Effector memory CD8-positive, alpha-beta T cell (primary cell): ENCODE measurements around the gene USP28.
"Not testable (repeated sequence)": the region's sequence is repeated elsewhere in the genome, so short reads cannot be mapped to it uniquely, and the experiment has no call there.

Source experiments
- ATAC-seq: fragments of 150-1000 bp; cut with Tn5 transposase; replicated peaks from 2 replicates; pipeline ENCODE4 v1.10.0; 2021; ENCODE audit warnings: mild to moderate bottlenecking, moderate library complexity
- DNase-seq, 3 experiments: peaks; one replicate each; pipeline ENCODE4 v3.0.0; 2021
- H3K27ac Mint-ChIP-seq, 2 donors: one replicate each; pipeline ENCODE4 v1.8.0; 2022; ENCODE audit warnings: mild to moderate bottlenecking in 2 of 2, mixed read lengths in 2 of 2, moderate library complexity in 2 of 2
- H3K27me3 Mint-ChIP-seq, 2 donors: one replicate each; pipeline ENCODE4 v1.8.0; 2022; ENCODE audit warnings: mixed read lengths in 2 of 2
- H3K36me3 Mint-ChIP-seq: one replicate; pipeline ENCODE4 v1.8.0; 2022; ENCODE audit warnings: mild to moderate bottlenecking, moderate library complexity, mixed read lengths; ENCODE audit not compliant: insufficient read depth
- H3K4me1 Mint-ChIP-seq, 2 donors: one replicate each; pipeline ENCODE4 v1.8.0; 2022; ENCODE audit warnings: low read depth in 2 of 2, mixed read lengths in 2 of 2
- H3K4me3 Mint-ChIP-seq, 2 donors: one replicate each; pipeline ENCODE4 v1.8.0; 2022; ENCODE audit warnings: mild to moderate bottlenecking in 2 of 2, mixed read lengths in 2 of 2, moderate library complexity in 2 of 2
- H3K9me3 Mint-ChIP-seq, 2 donors: one replicate each; pipeline ENCODE4 v1.8.0; 2022; ENCODE audit warnings: mixed read lengths in 2 of 2

Gene USP28

GRCh38 chr11:113895367-113896155, 20.2 kb upstream of the USP28 start:
- peaks cover 0 to 10% of the 10 kb centered on the region in 2 donors for H3K4me1 Mint-ChIP-seq
- no peak overlapping the region for H3K27ac Mint-ChIP-seq
- H3K27me3 Mint-ChIP-seq = peaks cover 0 to 2% of the 10 kb centered on the region in 2 donors
- no peaks in the 10 kb centered on the region for H3K9me3 Mint-ChIP-seq
- H3K4me3 Mint-ChIP-seq = no peak overlapping the region
- no peaks in the 10 kb centered on the region for H3K36me3 Mint-ChIP-seq
- ATAC-seq = no peak
- DNase-seq = no peak

DNA sequence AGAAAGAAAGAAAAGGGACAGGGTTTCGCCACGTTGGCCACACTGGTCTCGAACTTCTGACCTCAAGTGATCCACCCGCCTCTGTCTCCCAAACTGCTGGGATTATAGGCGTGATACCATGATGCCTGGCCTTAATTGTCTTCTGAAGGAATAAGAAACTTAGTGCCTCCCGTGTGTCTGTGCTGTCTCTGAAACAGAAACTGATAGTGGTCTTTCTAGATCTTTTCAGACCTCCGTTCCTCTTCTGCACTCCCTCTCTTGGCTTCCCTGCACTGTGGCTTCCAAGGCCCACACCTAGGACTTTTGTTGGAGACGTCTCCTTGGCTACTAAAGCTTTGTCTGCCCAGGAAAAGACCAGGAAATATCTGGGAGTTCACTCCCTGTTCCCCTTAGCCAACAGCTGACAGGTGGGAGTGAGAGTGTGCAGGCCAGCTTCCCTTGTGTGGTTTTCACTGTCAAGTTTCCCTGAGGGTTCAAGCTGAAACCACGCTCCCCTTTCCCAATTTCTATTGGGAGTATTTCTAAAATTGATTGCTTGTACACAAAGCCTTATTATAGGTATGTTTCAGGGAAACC, 19.1 kb upstream of the USP28 start:
- H3K4me1 Mint-ChIP-seq = peaks cover 0 to 10% of the 10 kb centered on the region in 2 donors
- ATAC-seq (no peak), DNase-seq (no peak)
- H3K27me3 Mint-ChIP-seq = no peaks in the 10 kb centered on the region
- peak overlapping the region in 1 of 2 donors; percentile 66 for H3K27ac Mint-ChIP-seq
- H3K4me3 Mint-ChIP-seq = no peak overlapping the region
- no peaks in the 10 kb centered on the region for H3K36me3 Mint-ChIP-seq
- H3K9me3 Mint-ChIP-seq = no peaks in the 10 kb centered on the region

- ATAC-seq (no peak), DNase-seq (no peak)
- Mint-ChIP-seq H3K9me3 (no peaks in the 10 kb centered on the region), H3K27ac (no peak overlapping the region), H3K4me1 (no peaks in the 10 kb centered on the region), H3K36me3 (no peaks in the 10 kb centered on the region), H3K27me3 (no peaks in the 10 kb centered on the region), H3K4me3 (no peak overlapping the region)
These were observed 13.5 kb upstream of the USP28 start for GRCh38 chr11:113888848-113889247.

- Mint-ChIP-seq H3K4me1 (no peaks in the 10 kb centered on the region), H3K36me3 (no peaks in the 10 kb centered on the region), H3K27me3 (no peaks in the 10 kb centered on the region), H3K27ac (no peak overlapping the region), H3K9me3 (no peaks in the 10 kb centered on the region), H3K4me3 (no peak overlapping the region)
- no peak for ATAC-seq
- DNase-seq = no peak
These were observed 10.5 kb upstream of the USP28 start for GRCh38 chr11:113885897-113886296.

GRCh38 chr11:113884361-113884836, 9.0 kb upstream of the USP28 start:
- Mint-ChIP-seq H3K4me3 (no peak overlapping the region), H3K4me1 (no peaks in the 10 kb centered on the region), H3K9me3 (no peaks in the 10 kb centered on the region), H3K36me3 (no peaks in the 10 kb centered on the region), H3K27ac (no peak overlapping the region), H3K27me3 (no peaks in the 10 kb centered on the region)
- DNase-seq (no peak), ATAC-seq (no peak)

- ATAC-seq = no peak
- no peak overlapping the region for H3K27ac Mint-ChIP-seq
- no peak for DNase-seq
- no peak overlapping the region for H3K4me3 Mint-ChIP-seq
- no peaks in the 10 kb centered on the region for H3K36me3 Mint-ChIP-seq
- H3K4me1 Mint-ChIP-seq = peaks cover 5% of the 10 kb centered on the region in 2 donors
- H3K9me3 Mint-ChIP-seq = no peaks in the 10 kb centered on the region
- H3K27me3 Mint-ChIP-seq = no peaks in the 10 kb centered on the region
These were observed 6.5 kb upstream of the USP28 start for GRCh38 chr11:113881856-113882255.

DNA sequence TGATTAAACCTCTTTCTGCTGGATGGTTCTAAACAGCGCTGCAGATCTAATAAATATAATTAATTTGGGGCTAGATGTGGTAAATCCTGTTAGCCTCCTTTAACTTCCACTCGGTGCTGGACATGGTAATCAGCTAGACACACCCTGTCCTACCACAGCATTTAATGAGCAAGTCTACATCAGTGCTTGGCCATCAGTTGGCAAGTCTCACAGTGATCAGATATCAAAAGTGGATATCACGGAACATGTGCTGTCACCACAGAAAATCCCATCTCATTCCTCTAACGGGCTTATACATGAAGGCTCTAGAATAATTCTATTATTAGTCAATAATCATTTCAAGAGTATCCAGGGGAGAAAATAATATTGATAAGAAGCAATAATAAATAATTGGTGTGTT, 5.6 kb upstream of the USP28 start:
- H3K36me3 Mint-ChIP-seq = peaks cover 4% of the 10 kb centered on the region
- H3K9me3 Mint-ChIP-seq = no peaks in the 10 kb centered on the region
- no peak for DNase-seq
- H3K27me3 Mint-ChIP-seq = no peaks in the 10 kb centered on the region
- peaks cover 10 to 13% of the 10 kb centered on the region in 2 donors for H3K4me1 Mint-ChIP-seq
- no peak for ATAC-seq
- no peak overlapping the region for H3K27ac Mint-ChIP-seq
- H3K4me3 Mint-ChIP-seq = no peak overlapping the region

DNA sequence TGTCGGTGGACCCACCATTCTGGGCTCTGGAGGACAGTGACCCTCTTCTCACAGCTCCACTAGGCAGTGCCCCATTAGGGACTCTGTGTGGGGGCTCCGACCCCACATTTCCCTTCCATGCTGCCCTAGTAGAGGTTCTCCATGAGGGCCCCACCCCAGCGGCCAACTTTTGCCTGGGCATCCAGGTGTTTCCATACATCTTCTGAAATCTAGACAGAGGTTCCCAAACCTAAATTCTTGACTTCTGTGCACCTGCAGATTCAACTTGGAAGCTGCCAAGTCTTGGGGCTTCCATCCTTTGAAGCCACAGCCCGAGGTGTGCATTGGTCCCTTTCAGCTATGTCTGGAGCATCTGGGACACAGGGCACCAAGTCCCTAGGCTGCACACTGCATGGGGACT, 4.1 kb upstream of the USP28 start:
- H3K4me1 Mint-ChIP-seq = peaks cover 15 to 20% of the 10 kb centered on the region in 2 donors
- H3K27ac Mint-ChIP-seq, H3K36me3 Mint-ChIP-seq, ATAC-seq, H3K4me3 Mint-ChIP-seq, DNase-seq, H3K27me3 Mint-ChIP-seq, H3K9me3 Mint-ChIP-seq: not testable (repeated sequence)

GRCh38 chr11:113877670-113878055, 2.3 kb upstream of the USP28 start:
- no peaks in the 10 kb centered on the region for H3K9me3 Mint-ChIP-seq
- no peaks in the 10 kb centered on the region for H3K27me3 Mint-ChIP-seq
- peak overlapping the region in 1 of 2 donors; percentile 96 for H3K27ac Mint-ChIP-seq
- H3K36me3 Mint-ChIP-seq = peaks cover 14% of the 10 kb centered on the region
- H3K4me1 Mint-ChIP-seq = peaks cover 28 to 35% of the 10 kb centered on the region in 2 donors
- no peak overlapping the region for H3K4me3 Mint-ChIP-seq
- no peak for ATAC-seq
- no peak for DNase-seq

DNA sequence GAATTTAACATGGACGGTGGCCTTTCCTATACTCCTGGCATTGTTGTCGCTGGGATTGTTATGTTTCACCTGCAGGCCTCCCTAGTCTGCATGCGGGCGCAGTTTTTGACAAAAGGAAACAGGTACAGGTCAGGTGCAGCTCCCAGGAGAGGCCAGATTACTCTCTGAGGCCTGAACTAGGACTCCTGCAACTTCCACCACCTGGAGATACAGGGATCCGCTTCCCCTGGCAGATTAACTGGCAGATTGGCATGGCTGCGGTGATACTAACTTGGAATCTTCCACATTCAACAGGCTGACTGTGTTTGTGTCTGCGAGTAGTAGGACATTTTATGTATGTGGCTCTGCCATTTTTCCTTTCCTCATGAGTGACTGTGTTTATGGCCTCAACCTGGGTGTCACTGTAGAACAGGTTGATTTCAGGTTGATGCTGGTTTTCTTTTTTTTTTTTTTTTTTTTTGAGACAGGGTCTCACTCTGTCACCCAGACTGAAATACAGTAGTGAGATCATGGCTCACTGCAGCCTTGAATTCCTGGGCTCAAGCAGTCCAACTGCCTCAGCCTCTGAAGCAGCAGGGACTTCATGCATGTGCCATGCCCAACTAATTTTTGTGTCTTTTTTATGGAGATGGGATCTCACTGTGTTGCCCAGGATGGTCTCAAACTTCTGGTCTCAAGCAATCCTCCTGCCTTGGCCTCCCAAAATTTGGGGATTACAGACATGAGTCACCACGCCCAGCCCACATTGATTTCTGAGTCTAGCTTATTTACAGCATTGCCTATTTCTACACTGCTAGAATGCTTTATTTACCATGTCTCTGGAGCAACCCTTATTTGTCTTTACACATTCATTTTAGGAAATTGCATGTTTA, 1.7 kb upstream of the USP28 start:
- no peak for DNase-seq
- H3K27me3 Mint-ChIP-seq = no peaks in the 10 kb centered on the region
- H3K36me3 Mint-ChIP-seq = peaks cover 14% of the 10 kb centered on the region
- H3K9me3 Mint-ChIP-seq = no peaks in the 10 kb centered on the region
- H3K4me3 Mint-ChIP-seq = peak overlapping the region; percentile 94 to 95
- peak overlapping the region; percentile 89 to 96 for H3K27ac Mint-ChIP-seq
- ATAC-seq = no peak
- H3K4me1 Mint-ChIP-seq = peaks cover 32 to 41% of the 10 kb centered on the region in 2 donors

GRCh38 chr11:113876074-113876797, 864 bp upstream of the USP28 start:
- Mint-ChIP-seq H3K27ac (peak overlapping the region; percentile 89 to 96), H3K4me3 (peak overlapping the region; percentile 94 to 95), H3K27me3 (no peaks in the 10 kb centered on the region), H3K36me3 (peaks cover 14% of the 10 kb centered on the region), H3K9me3 (no peaks in the 10 kb centered on the region), H3K4me1 (peaks cover 36 to 49% of the 10 kb centered on the region in 2 donors)
- no peak for DNase-seq
- no peak for ATAC-seq

GRCh38 chr11:113874581-113875233, 665 bp downstream of the USP28 start:
- DNase-seq (no peak), ATAC-seq (peak; percentile 57)
- no peaks in the 10 kb centered on the region for H3K27me3 Mint-ChIP-seq
- H3K36me3 Mint-ChIP-seq = peaks cover 17% of the 10 kb centered on the region
- no peaks in the 10 kb centered on the region for H3K9me3 Mint-ChIP-seq
- H3K4me3 Mint-ChIP-seq = peak overlapping the region; percentile 83
- H3K27ac Mint-ChIP-seq = peak overlapping the region; percentile 41 to 87
- H3K4me1 Mint-ChIP-seq = peaks cover 45 to 59% of the 10 kb centered on the region in 2 donors
